SU-DHL-6 (cell line): ENCODE measurements around the gene NOTCH4.
"Not testable (repeated sequence)": the region's sequence is repeated elsewhere in the genome, so short reads cannot be mapped to it uniquely, and the experiment has no call there.

ENCODE experiments used
- H2AFZ ChIP-seq: fragments of 200-600 bp; sonication (generic); 2 replicates; pipeline ENCODE4 v1.6.1; 2014; ENCODE audit warnings: low read depth, mild to moderate bottlenecking, moderate library complexity, mixed read lengths, antibody characterized with exemption, low read length; ENCODE audit not compliant: severe bottlenecking
- H3F3A ChIP-seq: fragments of 200-600 bp; shearing (Covaris generic); 2 replicates; pipeline ENCODE4 v1.6.0; 2016; ENCODE audit warnings: antibody characterized with exemption, mild to moderate bottlenecking; ENCODE audit not compliant: insufficient read depth
- H3K27ac ChIP-seq: fragments of 200-600 bp; sonication (generic); 2 replicates; pipeline ENCODE4 v1.5.1; 2016; ENCODE audit warnings: low read depth, mild to moderate bottlenecking, low read length, moderate library complexity, mixed read lengths
- H3K27me3 ChIP-seq: fragments of 200-600 bp; sonication (generic), shearing (Covaris generic); 2 replicates; pipeline ENCODE4 v1.6.0; 2014; ENCODE audit warnings: mild to moderate bottlenecking, low read length
- H3K36me3 ChIP-seq: fragments of 200-600 bp; sonication (generic); 2 replicates; pipeline ENCODE4 v1.6.1; 2014; ENCODE audit warnings: mild to moderate bottlenecking, low read length, mixed read lengths
- H3K4me2 ChIP-seq: fragments of 300-600, 200-600 bp; shearing (Covaris generic), sonication (generic); 2 replicates; pipeline ENCODE4 v1.6.0; 2014; ENCODE audit warnings: low read length, low read depth, mild to moderate bottlenecking; ENCODE audit not compliant: poor library complexity, severe bottlenecking
- H3K4me3 ChIP-seq: fragments of 200-600 bp; sonication (generic); 2 replicates; pipeline ENCODE4 v1.5.1; 2014; ENCODE audit warnings: antibody characterized with exemption, low read length, mild to moderate bottlenecking, mixed read lengths; ENCODE audit not compliant: insufficient read depth, poor library complexity, severe bottlenecking
- H3K79me2 ChIP-seq: fragments of 200-600 bp; sonication (generic); 2 replicates; pipeline ENCODE4 v1.6.1; 2014; ENCODE audit warnings: mild to moderate bottlenecking, low read length, moderate library complexity; ENCODE audit not compliant: insufficient read depth
- H3K9ac ChIP-seq: fragments of 200-600 bp; sonication (generic); 2 replicates; pipeline ENCODE4 v1.7.0; 2014; ENCODE audit warnings: mild to moderate bottlenecking, low read length
- H3K9me2 ChIP-seq: fragments of 200-600 bp; sonication (generic); replicated peaks from 2 replicates; pipeline ENCODE4 v1.6.1; 2014; ENCODE audit warnings: low read length; ENCODE audit not compliant: insufficient read depth
- H3K9me3 ChIP-seq: fragments of 200-600 bp; sonication (generic); 2 replicates; pipeline ENCODE4 v1.6.1; 2014; ENCODE audit warnings: low read length, mixed read lengths; ENCODE audit not compliant: insufficient read depth
- H4K20me1 ChIP-seq: fragments of 200-600 bp; sonication (generic); 2 replicates; pipeline ENCODE4 v1.6.1; 2014; ENCODE audit warnings: low read depth, mild to moderate bottlenecking, antibody characterized with exemption, low read length, moderate library complexity, mixed read lengths
- EZH2phosphoT487 ChIP-seq: fragments of 200-600 bp; sonication (generic), shearing (Covaris generic); conservative IDR thresholded peaks from 2 replicates; pipeline ENCODE4 v1.6.1; 2018; ENCODE audit warnings: mild to moderate bottlenecking, antibody characterized with exemption, low read length, moderate library complexity, mixed read lengths
- TF ChIP-seq, protein P1 (sequence below): fragments of 200-600 bp; sonication (generic); IDR thresholded peaks from one replicate; pipeline ENCODE4 v1.5.1; 2017; ENCODE audit warnings: antibody characterized with exemption, mild to moderate bottlenecking, low read length, moderate library complexity; ENCODE audit not compliant: insufficient read depth, poor library complexity, severe bottlenecking

Gene NOTCH4

DNA sequence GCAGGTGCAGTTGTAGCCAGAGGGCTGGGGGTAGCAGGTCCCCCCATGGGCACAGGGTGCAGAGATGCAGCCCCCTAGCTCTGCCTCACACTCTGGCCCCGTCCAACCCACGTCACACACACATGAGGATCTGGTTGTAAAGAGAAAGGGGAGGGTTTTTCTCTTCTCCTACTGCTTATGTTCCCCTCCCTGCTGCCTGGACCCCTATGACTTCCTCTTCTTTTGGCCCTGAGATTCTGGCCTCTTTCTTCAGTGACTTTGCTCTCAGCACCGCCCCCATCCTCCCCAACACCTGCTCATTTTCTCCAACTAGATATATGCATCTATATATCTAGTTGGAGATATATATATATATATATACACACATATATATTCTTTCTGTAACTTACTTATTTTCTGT is 9.7 kb downstream of the NOTCH4 start:
- H3F3A ChIP-seq = no peaks in the 10 kb centered on the region
- TF ChIP-seq EZH2phosphoT487 = no peak
- TF ChIP-seq, protein P1, sequence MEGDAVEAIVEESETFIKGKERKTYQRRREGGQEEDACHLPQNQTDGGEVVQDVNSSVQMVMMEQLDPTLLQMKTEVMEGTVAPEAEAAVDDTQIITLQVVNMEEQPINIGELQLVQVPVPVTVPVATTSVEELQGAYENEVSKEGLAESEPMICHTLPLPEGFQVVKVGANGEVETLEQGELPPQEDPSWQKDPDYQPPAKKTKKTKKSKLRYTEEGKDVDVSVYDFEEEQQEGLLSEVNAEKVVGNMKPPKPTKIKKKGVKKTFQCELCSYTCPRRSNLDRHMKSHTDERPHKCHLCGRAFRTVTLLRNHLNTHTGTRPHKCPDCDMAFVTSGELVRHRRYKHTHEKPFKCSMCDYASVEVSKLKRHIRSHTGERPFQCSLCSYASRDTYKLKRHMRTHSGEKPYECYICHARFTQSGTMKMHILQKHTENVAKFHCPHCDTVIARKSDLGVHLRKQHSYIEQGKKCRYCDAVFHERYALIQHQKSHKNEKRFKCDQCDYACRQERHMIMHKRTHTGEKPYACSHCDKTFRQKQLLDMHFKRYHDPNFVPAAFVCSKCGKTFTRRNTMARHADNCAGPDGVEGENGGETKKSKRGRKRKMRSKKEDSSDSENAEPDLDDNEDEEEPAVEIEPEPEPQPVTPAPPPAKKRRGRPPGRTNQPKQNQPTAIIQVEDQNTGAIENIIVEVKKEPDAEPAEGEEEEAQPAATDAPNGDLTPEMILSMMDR = no peak
- no peak overlapping the region for H3K9ac ChIP-seq
- H3K36me3 ChIP-seq = no peaks in the 10 kb centered on the region
- no peaks in the 10 kb centered on the region for H3K27me3 ChIP-seq
- no peak overlapping the region for H3K27ac ChIP-seq
- no peaks in the 10 kb centered on the region for H4K20me1 ChIP-seq
- no peaks in the 10 kb centered on the region for H3K9me2 ChIP-seq
- no peaks in the 10 kb centered on the region for H3K79me2 ChIP-seq
- no peak overlapping the region for H3K4me2 ChIP-seq
- H3K9me3 ChIP-seq = no peaks in the 10 kb centered on the region
- H2AFZ ChIP-seq = no peak overlapping the region
- no peak overlapping the region for H3K4me3 ChIP-seq

DNA sequence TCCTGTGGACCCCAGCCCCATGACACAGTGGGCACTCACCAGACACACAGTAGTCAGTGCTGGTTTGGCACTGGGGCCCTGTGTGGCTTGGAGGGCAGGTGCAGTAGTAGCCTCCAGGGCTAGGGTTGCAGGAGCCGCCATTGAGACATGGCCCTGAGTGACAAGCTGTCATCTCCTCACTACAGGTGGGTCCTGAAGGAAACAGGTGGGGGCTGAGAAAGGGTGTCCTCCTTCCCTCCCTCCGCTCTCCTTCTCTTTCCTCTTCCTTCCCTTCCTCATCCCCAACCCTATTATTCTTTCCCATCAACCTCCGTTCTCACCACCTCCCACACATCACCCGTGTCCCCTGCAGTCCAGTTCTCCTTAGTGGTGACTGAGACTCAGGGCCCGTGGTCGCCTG is 10.2 kb downstream of the NOTCH4 start:
- H3F3A ChIP-seq = no peaks in the 10 kb centered on the region
- no peaks in the 10 kb centered on the region for H3K9me3 ChIP-seq
- H2AFZ ChIP-seq = no peak overlapping the region
- no peak overlapping the region for H3K4me2 ChIP-seq
- H3K36me3 ChIP-seq = no peaks in the 10 kb centered on the region
- TF ChIP-seq, protein P1 = no peak
- TF ChIP-seq EZH2phosphoT487 = no peak
- H3K27ac ChIP-seq = no peak overlapping the region
- H4K20me1 ChIP-seq = no peaks in the 10 kb centered on the region
- H3K27me3 ChIP-seq = no peaks in the 10 kb centered on the region
- H3K4me3 ChIP-seq = no peak overlapping the region
- H3K9ac ChIP-seq = no peak overlapping the region
- H3K9me2 ChIP-seq = no peaks in the 10 kb centered on the region
- H3K79me2 ChIP-seq = no peaks in the 10 kb centered on the region

DNA sequence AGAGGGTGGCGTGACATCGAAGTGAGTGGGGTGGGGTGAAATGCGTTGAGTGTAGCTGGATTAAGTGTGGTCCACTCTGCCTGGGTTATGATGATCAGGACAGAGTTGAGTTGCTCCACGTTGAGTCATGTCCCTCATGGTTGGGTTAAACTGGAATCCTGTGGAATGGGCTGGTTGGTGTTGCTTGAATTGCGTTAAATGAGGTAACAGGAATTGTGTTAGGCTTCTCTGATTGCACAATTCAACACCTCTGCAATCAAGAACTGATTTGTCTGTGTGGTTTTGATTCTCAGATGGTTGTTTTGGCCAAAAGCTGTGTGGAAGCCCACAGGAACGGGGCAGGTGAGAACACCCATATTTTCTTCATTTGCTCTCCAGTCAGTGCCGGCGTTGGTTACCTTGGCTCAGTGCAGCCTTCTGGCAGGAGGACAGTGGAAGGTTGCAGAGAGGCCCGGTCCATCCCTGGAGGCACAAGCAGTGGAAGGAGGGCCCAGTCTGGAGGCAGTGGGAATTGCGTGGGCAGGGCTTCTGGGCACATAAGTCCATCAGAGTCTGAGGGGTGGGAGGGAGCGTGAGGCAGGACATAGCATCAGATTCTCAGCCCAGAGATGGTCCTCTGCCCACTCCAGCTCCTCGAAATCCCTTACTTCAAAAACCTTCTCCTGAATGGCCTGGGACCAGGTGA is 11.6 kb downstream of the NOTCH4 start:
- no peaks in the 10 kb centered on the region for H3K27me3 ChIP-seq

DNA sequence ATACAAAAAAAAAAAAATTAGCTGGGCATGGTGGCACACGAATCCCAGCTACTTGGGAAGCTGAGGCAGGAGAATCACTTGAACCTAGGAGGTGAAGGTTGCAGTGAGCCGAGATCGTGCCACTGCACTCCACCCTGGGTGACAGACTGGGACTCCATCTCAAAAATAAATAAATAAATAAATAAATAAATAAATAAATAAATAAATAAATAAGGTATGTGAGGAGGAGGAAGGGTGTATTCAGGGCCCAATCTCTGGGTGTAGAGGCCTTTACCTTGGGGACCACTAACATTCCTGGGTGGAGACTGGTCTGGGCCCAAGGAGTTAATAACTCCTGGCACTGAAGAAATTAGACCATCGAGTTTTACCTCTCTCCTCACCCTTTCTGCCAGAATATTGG is 12.4 kb downstream of the NOTCH4 start:
- H2AFZ ChIP-seq, H3K36me3 ChIP-seq, H3K27me3 ChIP-seq, H4K20me1 ChIP-seq, H3K4me2 ChIP-seq, H3K4me3 ChIP-seq, H3K27ac ChIP-seq, H3K79me2 ChIP-seq, H3K9me3 ChIP-seq, H3F3A ChIP-seq, H3K9ac ChIP-seq, H3K9me2 ChIP-seq: not testable (repeated sequence)

More for the DNA sequence above, 11.6 kb downstream of the NOTCH4 start:
- Histone ChIP-seq H3K79me2 (no peaks in the 10 kb centered on the region), H3F3A (no peaks in the 10 kb centered on the region), H2AFZ (no peak overlapping the region), H4K20me1 (no peaks in the 10 kb centered on the region), H3K9ac (no peak overlapping the region), H3K4me3 (no peak overlapping the region), H3K36me3 (no peaks in the 10 kb centered on the region), H3K27ac (no peak overlapping the region), H3K9me2 (no peaks in the 10 kb centered on the region), H3K4me2 (no peak overlapping the region), H3K9me3 (no peaks in the 10 kb centered on the region)
- TF ChIP-seq, protein P1 = no peak
- TF ChIP-seq EZH2phosphoT487 = no peak
